ENCODE data around the gene CAD.

- no peak for TF ChIP-seq POLR2A (IDR thresholded peaks at IDR 0.05; ENCODE audit: extremely low read depth, insufficient read length)
- no peak for TF ChIP-seq CTCF (IDR thresholded peaks at IDR 0.05; ENCODE audit: low read depth, low read length)
Observed at GRCh38 chr2:27212626-27213471, 4.3 kb upstream of the CAD start.

Measured in NB4 (cell line).